NCI-H1048 (cell line): ENCODE measurements around the gene DNAH17.
"Not testable (repeated sequence)": the region's sequence is repeated elsewhere in the genome, so short reads cannot be mapped to it uniquely, and the experiment has no call there.

Source experiments
- DNase-seq: peaks from one replicate; lab custom pipeline; 2025; lab: John Stamatoyannopoulos, UW

DNAH17 gene

DNA sequence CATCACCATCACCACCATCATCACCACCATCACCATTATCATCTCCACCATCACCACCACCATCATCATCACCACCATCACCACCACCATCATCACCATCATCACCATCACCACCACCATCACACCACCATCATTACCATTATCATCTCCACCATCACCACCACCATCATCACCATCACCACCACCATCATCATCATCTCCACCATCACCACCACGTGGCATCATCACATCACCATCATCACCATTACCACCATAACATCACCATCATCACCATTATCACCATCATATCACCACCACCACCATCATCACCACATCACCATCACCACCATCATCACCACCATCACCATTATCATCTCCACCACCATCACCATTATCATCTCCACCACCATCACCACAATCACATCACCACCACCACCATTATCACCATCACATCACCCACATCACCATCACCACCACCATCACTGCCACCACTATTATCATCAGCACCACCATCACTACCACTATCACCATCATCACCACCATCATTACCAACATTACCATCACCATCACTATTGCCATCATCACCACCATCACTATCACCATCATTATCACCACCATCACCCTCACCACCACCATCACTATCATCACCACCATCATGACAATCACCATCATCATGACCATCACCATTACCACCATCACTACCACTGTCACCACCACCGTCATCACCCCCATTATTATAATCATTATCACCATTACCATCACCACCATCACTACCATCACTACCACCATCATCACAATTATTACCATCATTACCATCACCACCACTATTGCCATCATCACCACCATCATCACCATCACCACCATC, 99.1 kb downstream of the DNAH17 start:
- no peak for DNase-seq

DNA sequence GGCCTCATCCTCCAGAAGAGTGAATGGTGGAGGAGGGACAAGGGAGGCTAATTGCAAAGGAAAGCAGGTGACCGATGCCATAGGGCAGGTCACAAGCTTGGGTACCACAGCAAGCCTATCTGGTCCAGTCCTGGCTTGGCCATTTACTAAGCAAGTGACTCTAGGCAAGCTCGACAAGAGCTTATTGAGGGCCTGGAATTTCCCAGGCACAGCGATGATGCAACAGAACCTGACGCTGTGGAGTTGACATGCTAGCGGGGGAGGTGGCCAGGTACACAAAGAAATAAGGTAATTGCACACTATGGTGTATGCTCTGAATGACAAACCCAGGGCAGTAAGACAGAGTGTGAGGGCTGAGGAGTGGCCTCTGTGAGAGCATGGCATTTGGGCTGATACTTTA, 100.2 kb downstream of the DNAH17 start:
- no peak for DNase-seq

DNA sequence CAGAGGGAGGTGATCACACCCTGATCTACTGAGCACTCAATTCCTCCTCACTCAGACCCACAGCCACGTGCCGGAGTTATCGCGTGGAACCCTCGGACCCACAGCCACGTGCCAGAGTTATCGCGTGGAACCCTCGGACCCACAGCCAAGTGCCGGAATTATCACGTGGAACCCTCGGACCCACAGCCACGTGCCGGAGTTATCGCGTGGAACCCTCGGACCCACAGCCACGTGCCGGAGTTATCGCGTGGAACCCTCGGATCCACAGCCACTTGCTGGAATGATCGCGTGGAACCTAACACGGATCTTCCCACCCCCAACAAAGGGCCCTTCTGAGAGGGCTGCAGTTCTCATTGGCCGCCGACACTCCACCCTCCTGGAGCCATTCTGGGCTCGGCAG, 101.0 kb downstream of the DNAH17 start:
- no peak for DNase-seq

DNA sequence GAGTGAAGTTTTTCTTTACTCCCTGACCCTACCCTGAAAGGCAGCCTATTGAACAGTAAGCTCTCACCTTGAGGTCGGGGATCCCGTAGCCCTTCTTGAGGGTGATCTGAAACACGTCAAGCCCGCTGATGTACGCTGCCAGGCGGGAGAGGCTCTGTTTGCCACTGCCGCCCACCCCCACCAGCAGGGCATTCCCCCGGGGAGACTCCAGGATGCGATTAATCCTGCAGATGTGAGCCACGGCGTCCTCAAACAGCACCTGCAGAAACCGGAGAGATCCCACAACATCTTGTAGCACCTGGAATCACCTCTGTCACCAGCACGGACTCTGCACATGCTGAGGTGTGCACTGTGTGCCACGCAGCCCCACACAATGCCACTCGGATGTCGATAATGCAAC, 102.0 kb downstream of the DNAH17 start:
- no peak for DNase-seq

DNA sequence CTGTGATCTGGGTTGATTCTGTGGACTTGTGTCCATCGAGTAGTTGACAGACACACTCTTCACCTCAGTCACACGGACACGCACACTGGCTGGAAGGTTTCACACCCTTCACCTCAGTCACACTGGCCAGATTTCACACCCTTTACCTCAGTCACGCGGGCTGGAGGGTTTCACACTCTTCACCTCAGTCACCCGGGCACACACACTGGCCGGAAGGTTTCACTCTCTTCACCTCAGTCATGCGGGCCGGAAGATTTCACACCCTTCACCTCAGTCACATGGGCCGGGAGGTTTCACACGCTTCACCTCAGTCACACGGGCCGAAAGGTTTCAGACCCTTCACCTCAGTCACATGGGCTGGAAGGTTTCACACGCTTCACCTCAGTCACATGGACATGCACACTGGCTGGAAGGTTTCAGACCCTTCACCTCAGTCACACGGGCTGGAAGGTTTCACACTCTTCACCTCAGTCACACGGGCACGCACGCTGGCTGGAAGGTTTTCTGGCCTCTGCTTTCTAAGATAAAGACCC, 102.5 kb downstream of the DNAH17 start:
- DNase-seq: no peak

DNA sequence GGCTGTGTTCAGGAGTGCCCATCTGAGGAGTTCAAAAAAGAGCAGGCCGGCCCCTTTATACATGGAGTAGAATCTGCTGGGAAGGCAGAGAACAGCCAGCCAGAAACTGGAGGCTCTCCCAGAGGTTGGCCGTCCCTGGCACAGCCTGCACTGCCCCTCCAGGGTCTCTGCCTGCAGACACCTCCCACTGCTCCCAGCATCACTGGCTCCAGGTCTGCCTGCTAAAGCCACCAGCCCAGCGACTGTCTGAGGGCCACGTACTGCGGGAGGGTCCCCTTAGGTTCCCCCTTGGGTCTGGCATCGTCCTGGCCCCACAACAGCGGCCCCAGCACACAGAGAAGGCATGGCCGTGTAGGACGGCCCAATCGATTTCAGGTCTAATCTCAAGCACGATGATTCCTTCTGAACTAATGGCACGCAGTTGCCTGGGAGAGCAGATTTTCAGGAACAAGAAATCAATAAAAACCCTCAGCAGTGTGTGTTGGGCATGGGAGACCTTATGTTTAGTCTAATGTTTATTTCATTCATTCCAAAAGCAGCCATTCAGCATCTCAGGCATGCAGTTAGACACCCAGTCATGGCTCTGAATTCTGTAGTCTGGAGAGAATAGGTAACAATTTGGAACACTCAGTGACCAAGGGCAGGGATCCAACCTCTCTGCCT, 103.1 kb downstream of the DNAH17 start:
- no peak for DNase-seq

DNA sequence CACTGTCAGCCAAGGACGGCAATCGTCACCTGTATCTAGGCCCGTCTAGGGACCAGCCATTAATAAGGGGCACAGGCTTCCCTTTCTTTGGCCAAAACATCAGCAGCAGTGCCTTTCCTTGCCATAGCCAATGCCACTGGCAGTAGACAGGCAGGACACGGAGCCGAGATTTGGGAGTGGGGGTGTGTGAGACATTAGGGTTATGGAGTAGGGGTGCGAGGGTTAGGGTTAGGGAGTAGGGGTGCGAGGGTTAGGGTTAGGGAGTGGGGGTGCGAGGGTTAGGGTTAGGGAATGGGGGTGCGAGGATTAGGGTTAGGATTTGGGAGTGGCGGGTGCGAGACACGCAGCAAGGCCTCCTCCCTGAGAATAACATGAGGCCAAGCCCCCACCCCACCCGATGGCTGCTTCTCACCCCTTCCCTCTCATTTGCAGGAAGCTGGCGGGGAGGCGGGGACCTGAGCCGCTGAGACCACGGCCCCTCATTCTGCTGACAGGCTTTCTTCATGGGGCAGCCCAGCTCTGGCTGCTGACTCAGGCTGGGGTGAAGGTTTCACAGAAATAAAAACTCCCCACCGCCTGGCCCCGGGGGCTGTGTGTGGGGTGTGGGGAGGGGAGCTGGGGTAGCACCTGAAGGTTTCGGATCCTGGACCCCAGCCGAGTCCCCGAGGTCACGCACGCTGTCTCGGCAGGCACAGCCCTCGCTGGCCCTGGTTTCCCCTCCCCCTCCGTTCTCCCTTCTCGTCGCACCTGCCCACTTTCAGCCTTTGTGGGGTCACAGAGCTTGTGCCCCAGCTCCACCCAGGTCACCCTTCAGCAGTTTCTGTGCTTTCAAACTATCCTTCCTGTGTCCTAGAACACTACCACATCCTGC, 104.9 kb downstream of the DNAH17 start:
- no peak for DNase-seq

DNA sequence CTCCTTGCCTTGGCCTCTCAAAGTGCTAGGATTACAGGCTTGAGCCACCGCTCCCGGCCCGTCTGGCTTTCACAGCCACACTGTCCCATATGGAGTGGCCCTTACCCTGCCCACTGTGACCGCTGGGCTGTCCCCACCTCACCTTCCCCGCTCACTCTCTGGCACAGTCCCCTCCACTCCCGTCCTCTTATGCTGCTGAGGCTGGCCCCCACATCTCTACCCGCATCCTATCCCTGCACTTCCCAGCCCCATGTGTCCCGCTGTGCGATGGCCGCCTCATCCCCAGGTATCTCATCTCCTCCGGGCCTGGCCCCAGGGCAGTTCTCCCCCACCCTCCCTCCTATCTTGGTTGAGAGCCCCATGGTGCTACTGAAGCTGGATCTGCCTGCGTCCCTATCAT, 105.6 kb downstream of the DNAH17 start:
- DNase-seq: no peak

DNA sequence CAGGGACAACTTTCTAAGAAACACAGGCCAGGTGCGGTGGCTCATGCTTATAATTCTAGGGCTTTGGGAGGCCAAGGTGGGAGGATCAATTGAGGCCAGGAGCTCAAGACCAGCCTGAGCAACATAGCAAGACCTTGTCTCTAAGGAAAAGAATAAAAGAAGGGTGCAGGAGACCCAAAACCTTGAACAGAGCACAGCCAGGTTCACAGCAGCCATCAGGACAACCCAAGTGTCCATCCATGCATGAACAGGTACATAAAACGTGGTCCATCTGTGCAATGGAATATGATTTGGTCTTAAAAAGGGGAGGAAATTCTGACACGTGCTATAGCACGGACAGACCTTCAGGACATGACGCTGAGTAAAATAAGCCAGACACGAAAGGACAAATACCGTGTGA, 107.8 kb downstream of the DNAH17 start:
- no peak for DNase-seq

DNA sequence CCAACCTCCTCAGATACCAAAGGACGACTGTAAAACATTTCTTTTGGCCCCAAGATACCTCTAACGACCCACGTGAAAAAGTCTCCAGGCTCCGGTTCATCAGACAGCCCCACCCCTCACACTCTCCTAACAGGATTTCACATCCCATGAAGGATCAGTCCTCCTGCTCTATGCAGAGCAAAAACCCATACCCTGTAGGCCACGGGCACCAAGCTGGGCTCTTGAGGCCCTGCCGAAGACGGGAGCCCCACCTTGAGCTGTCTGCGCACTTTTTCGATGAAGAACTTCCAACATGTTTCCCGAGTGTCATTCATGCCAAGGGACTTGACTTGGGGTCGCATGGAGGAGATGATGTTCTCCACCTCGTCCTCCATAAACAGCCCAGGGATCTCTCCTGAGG, 108.8 kb downstream of the DNAH17 start:
- no peak for DNase-seq

DNA sequence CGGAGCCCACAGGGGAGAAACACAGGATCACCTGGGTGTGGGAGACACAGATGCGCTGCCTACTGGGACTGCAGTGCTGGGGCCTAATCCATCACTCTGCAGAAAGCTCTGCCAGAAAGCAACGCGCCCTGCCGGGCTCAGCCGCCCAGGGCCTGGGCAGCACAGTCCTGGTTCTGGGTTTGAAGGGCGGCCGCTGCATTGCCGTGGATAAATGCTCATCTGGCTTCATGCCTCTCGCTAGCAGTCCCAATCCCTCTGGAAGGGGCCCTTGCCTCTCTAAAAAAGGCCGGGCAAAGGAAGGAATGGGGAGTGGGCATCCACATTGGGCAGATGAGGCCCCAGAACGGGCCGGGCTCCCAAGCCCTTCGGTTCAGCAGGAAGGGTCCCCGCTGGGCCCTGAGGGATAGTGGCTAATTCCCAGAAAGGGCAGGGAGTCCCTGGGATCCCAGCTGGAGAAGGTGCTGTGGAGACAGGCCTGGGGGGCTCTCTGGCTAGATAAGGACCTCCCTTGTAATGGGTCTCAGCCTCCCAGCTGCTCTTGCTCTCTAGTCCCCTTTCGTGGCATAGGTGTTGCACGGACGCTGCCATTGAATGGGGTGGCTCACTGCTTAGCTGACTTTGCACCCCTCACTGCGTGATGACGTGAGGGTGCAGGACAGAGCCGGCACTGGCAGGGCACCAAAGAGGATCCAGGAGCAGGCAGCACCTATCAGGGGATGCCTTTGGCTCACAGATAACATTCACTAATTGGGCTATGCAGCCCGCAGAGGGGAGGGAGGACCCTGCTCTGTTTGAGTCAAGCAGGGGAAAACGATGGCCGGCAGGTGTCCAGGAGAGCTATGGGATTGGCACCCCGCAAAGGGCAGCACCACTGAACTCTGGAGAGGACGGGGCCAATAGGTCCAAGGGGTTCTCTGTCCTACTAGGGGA, 110.1 kb downstream of the DNAH17 start:
- no peak for DNase-seq

DNA sequence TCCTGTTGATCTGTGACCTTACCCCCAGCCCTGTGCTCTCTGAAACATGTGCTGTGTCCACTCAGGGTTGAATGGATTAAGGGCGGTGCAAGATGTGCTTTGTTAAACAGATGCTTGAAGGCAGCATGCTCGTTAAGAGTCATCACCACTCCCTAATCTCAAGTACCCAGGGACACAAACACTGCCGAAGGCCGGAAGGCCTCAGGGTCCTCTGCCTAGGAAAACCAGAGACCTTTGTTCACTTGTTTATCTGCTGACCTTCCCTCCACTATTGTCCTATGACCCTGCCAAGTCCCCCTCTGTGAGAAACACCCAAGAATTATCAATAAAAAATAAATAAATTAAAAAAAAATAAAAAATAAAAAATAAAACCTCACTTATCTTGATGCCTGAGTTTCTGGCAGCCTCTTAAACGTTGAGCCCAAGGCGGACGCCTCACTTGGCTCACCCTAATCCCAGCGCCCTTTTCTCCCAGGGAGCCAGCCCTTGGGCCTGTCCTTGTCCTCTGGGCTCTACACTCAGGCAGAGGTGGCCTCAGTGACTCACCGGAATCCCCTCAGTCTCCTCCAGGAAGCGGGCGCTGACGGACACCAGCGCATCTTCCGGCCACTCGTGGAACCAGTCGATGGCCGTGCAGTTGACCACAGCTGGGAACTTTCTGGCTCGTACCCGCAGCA, 110.9 kb downstream of the DNAH17 start:
- DNase-seq: not testable (repeated sequence)

DNA sequence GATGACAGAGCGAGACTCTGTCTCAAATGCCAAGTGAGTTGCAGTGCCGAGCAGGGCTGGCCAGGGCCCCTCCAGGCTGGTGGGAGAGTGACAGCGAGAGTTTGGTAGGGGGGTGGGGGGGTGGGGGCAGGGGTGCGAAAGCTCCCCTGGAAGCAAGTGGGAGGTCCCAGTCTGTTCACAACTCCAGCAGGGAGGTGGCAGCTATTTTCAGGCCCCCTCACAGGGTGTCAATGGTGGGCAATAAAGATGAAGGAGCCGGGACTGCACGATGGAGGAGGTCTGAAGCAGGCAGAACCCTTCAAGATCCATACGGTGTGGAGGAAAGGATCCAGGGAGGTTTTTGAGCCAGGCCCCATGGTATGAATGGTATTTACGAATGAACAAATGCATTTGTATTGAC, 115.0 kb downstream of the DNAH17 start:
- DNase-seq: no peak

DNA sequence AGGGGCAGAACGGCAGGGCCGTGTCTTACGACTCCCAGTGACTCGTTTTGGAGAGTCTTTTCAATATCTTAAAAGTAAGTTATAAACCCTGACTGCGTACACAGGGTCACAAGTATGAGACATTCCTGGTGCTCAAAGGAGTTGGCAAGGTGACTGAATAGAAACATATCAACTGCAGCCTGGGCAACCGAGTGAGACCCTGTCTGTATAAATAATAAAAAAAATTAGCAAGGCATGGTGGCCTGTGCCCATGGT, 115.5 kb downstream of the DNAH17 start:
- DNase-seq: no peak

DNA sequence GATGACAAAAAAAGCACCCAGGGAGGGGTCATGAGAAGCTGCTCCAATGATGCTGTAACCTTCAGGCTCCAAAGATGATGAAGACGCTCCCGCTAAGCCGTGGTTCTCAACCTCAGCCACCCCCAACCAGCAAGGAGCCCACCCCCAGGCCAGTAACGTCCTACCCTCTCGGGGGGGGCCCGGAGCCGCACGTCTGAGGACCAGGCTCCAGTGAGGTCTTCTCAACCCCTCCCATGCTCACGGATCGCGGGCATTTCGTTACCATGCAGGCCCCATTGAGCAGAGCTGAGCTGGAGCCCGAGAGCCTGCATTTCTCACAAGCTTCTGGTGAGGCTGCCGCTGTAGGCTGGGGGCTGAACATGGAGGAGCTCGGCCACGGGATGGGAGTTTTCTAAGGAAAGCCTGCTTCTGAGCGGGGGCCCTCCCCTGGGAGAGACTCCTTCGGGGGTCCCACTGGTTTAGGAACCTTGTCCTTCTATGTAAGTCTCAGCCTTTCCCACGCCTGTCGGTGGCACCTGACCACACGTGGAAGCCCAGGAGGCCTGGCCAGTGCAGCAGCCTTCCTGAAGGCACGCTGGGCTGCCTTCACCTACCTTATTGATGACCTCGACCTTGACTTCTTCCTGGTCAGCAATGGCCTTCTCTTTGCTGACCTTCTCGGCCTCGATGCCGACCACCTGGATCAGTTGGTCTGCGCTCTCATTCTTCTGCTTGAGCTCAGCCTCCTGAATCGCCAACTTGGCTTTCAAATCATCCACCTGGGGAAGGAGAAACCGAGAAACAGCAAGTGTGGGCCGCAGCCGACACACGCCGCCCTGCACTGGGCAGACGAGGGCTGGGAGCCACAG, 116.0 kb downstream of the DNAH17 start:
- DNase-seq: no peak

DNA sequence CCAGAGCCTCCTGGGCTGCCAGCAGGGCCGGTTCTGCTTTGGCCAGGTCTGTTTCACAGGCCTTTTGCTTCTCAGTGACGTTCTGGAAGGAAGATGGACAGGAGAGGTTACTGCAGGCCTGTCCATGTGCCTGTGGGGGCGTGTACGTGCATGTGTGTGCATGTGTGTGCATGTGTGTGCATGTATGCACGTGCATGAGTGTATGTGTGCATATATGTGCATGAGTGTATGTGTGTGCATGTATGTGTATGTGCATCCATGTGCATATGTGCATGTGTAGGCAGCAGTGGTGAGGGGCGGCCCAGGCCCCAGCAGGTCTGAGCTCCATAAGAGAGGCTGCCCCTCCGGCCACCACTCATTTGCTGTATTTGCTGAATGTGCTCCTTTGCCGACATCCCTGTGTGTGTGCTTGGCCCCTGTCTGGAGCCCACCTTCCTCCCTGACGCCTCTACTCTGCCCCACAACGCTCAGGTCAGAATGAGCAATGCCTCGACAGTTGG, 117.0 kb downstream of the DNAH17 start:
- DNase-seq: no peak

DNA sequence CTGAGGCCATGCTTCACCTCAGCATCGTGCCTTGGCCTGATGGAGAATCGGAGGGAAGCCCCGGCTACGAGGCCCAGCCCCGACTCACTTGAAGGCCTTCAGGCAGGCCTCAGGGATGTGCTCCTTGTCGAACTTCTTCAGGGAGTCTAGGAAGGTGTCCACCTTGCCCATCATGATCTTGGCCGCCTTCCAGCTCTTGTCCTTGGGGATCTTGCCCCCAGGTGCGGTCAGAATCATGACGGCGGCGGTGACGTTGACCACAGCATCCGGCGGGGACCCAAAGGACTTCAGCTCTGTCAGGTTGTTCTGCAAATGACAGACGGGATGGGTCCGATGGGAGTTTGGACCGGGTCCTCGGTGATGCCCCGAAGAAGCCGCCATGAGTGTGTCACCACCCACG, 117.5 kb downstream of the DNAH17 start:
- DNase-seq: no peak

DNA sequence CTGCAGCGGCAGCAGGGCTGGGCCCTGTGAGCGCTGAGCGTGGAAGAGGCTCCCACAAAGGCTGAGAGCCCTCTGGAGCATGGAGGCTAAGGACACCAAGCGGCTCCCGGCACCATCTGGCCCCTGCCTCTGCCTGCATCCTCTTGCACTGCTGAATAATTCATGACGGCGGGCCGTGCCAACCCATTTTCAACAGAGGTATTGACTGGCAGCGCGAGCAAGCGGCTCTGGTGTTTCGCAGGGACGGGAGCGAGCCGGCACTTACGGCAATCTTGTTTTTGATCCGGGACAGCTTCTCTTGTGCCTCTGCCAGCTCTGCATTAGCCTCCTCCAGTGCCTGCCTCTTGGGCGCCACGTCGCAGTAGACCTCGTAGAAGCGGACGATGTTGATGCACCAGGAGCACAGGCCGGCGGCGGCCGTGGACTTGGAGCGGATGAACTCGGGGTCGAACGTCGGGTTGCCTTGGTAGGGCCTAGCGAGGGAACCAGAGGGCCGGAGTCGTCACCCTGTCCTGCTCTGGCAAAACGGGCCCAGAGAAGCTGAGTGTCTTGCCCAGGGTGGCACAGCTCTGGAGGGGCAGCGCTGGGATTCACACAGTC, 118.4 kb downstream of the DNAH17 start:
- DNase-seq: no peak

DNA sequence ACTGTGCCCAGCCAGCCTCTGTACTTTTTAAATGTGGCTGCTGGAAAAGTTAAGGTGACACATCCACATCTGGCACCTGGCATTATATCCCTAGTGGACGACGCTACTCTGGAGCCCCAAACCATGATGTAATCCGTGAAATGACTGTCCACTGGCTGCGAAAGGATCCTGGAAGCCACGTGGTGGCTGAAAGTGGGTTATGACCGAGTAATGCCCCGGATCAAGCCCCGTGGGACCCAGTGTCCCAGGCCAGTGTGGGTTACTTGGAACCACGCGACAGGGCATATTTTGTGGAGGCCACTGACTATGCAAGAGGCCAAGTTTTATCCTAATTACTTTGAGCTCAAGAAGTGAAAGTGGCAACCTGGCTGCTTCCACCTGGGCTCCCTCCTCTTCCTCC, 119.1 kb downstream of the DNAH17 start:
- DNase-seq: no peak

DNA sequence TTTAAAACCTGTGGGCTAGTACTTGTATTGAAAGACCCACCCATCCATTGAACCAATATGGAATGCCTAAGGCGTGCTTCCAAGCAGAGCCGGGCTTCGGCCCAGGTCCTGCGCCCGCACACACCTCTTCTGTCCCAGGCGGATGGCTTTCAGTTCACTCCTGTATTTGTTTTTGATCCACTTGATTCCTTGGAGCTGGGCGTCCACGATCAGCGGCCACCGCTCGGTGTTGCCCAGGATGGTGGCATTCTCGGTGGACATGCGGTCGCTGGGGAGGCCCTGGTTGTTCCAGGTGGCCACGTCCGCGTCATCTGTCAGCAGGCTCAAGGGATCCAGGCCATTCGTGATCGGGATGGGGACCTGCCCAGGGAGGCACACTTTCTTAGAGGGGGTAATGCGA, 122.8 kb downstream of the DNAH17 start:
- no peak for DNase-seq
